HEK293T (cell line): ENCODE measurements around the gene MT1M.
"Not testable (repeated sequence)": the region's sequence is repeated elsewhere in the genome, so short reads cannot be mapped to it uniquely, and the experiment has no call there.

Experiments
- CTCF ChIA-PET: fragments of 350-600 bp; formaldehyde crosslinking; extraction: SDS; loops from one replicate; lab custom pipeline; 2021; ENCODE audit warnings: antibody characterized with exemption, inconsistent platforms; lab: Yijun Ruan, JAX
- POLR2A ChIA-PET: fragments of 350-600 bp; formaldehyde crosslinking; extraction: SDS; loops from one replicate; lab custom pipeline; 2020; ENCODE audit warnings: antibody characterized with exemption, inconsistent platforms; lab: Yijun Ruan, JAX
- DNase-seq: peaks from one replicate; pipeline ENCODE4 v3.0.0; 2012; ENCODE audit warnings: mixed read lengths; ENCODE audit errors: extremely low spot score
- ARNT ChIP-seq: fragments of 450-650 bp; IDR thresholded peaks from 2 replicates; pipeline ENCODE4 v1.6.1; 2017; ENCODE audit warnings: mild to moderate bottlenecking
- BHLHE40 ChIP-seq: fragments of 450-650 bp; IDR thresholded peaks from 2 replicates; pipeline ENCODE4 v1.6.1; 2016; ENCODE audit warnings: mild to moderate bottlenecking, moderate library complexity, borderline replicate concordance
- CTBP1 ChIP-seq: fragments of 450-650 bp; IDR thresholded peaks from 2 replicates; pipeline ENCODE4 v1.6.1; 2016; ENCODE audit warnings: borderline replicate concordance
- ELF4 ChIP-seq: fragments of 450-650 bp; IDR thresholded peaks from 2 replicates; pipeline ENCODE4 v1.6.1; 2017; ENCODE audit warnings: antibody characterized with exemption
- FOXA1 ChIP-seq: fragments of 450-650 bp; IDR thresholded peaks from 2 replicates; pipeline ENCODE4 v1.6.1; 2016; ENCODE audit warnings: mild to moderate bottlenecking
- FOXK2 ChIP-seq: fragments of 450-650 bp; IDR thresholded peaks from 2 replicates; pipeline ENCODE4 v1.6.1; 2016; ENCODE audit warnings: mild to moderate bottlenecking
- FOXM1 ChIP-seq: fragments of 450-650 bp; IDR thresholded peaks from 2 replicates; pipeline ENCODE4 v1.6.1; 2017; ENCODE audit warnings: mild to moderate bottlenecking, borderline replicate concordance
- HDGF ChIP-seq: fragments of 450-650 bp; IDR thresholded peaks from 2 replicates; pipeline ENCODE4 v1.6.1; 2017; ENCODE audit warnings: antibody characterized with exemption, borderline replicate concordance
- L3MBTL2 ChIP-seq: fragments of 450-650 bp; conservative IDR thresholded peaks from 2 replicates; pipeline ENCODE4 v1.6.1; 2016; ENCODE audit warnings: mild to moderate bottlenecking
- LEF1 ChIP-seq: fragments of 450-650 bp; IDR thresholded peaks from 2 replicates; pipeline ENCODE4 v1.6.1; 2017; ENCODE audit warnings: mild to moderate bottlenecking, borderline replicate concordance
- NFRKB ChIP-seq: fragments of 450-650 bp; IDR thresholded peaks from 2 replicates; pipeline ENCODE4 v1.6.1; 2016; ENCODE audit warnings: mild to moderate bottlenecking, moderate library complexity
- SP1 ChIP-seq: fragments of 450-650 bp; IDR thresholded peaks from 2 replicates; pipeline ENCODE4 v1.6.1; 2017
- SUZ12 ChIP-seq: fragments of 450-650 bp; IDR thresholded peaks from 2 replicates; pipeline ENCODE4 v1.6.1; 2016; ENCODE audit warnings: mild to moderate bottlenecking
- TARDBP ChIP-seq: fragments of 450-650 bp; IDR thresholded peaks from 2 replicates; pipeline ENCODE4 v1.6.1; 2016
- ZNF384 ChIP-seq: fragments of 450-650 bp; IDR thresholded peaks from 2 replicates; pipeline ENCODE4 v1.6.1; 2016
- TF ChIP-seq, protein P1 (sequence below): fragments of 450-650 bp; IDR thresholded peaks from 2 replicates; pipeline ENCODE4 v1.6.1; 2016

Gene MT1M

DNA sequence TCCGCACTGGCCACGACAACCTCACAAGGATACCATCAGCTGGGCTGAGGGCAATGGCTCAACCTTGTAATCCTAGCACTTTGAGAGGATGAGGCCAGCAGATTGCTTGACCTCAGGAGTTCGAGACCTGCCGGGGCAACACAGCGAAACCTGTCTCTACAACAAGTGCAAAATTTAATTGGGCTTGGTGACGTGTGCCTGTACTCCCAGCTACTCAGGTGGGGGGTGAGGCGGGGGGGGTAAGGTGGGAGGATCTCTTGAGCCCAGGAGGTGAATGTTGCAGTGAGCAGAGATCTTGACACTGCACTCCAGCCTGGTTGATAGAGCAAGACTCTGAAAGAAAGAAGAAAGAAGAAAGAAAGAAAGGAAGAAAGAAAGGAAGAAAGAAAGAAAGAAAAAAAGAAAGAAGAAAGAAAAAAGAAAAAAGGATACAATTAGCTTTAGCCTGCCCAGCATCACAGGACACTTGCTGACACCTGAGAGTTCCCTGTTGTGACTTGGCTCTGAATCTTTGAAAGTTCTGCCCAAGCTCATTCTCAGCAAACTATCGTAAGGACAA lies 12.0 kb upstream of the MT1M start:
- TF ChIP-seq FOXM1, result no peak
- ChIA-PET CTCF (no interaction called here), POLR2A (no interaction called here)
- DNase-seq, result no peak

DNA sequence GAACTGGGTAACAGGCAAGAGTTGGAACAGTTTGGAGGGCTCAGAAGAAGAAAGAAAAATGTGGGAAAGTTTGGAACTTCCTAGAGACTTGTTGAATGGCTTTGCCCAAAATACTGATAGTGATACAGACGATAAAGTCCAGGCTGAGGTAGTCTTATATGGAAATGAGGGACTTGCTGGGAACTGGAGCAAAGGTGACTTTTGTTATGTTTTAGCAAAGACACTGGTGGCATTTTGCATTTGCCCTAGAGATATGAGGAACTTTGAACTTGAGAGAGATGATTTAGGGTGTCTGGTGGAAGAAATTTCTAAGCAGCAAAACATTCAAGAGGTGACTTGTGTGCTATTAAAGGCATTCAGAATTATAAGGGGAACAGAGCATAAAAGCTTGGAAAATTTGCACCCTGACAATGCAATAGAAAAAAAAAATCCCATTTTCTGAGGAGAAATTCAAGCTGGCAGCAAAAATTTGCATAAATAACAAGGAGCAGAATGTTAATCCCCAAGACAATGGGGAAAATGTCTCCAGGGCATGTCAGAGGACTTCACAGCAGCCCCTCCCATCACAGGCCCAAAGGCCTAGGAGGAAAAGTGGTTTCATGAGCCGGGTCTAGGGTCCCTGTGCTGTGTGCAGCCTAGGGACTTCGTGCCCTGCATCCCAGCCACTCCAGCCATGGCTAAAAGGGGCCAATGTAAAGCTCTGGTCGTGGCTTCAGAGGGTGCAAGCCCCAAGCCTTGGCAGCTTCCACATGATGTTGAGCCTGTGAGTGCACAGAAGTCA lies 10.6 kb upstream of the MT1M start:
- CTCF ChIA-PET, POLR2A ChIA-PET, DNase-seq: not testable (repeated sequence)

DNA sequence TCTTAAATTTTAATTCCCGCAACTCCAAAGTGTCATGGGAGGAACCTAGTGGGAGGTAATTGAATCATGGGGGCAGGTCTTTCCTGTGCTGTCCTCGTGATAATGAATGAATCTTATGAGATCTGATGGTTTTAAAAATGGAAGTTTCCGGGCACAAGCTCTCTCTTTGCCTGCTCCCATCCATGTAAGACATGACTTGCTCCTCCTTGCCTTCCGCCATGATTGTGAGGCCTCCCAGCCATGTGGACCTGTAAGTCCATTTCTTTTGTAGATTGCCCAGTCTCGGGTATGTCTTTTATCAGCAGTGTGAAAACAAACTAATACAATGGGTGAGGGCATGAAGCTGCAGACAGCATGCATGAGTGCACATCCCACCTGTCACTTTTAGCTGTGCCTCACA lies 9.3 kb upstream of the MT1M start:
- not testable (repeated sequence) for DNase-seq
- CTCF ChIA-PET, result interaction anchor here (1.4 kb wide), 1 partner anchor 23 kb away, joined by 5 read pairs; no protein-coding TSS in a partner anchor
- POLR2A ChIA-PET, result interaction anchor here (1.4 kb wide), 1 partner anchor 15 kb away, joined by 6 read pairs; the partner anchor contains the start of gene MT2A

DNA sequence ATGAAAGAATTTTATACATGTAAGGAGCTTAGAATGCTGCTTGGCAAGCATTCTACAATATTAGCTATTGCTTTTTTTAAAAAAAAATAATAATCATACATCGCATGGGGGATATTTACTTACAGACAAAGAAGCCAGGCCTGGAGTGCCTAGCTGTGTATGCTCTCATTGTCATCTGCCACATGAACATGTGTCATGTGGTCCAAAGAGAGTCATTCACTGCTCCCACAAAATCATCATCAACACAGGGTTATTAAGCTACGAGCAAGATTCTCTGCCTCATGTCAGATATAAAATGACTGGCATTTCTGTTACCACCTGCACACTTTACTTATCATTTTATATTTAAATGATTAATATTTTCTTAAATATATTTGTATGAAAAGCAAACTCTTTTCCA lies 8.8 kb upstream of the MT1M start:
- ChIA-PET POLR2A (interaction anchor here (1.4 kb wide), 1 partner anchor 15 kb away, joined by 6 read pairs; the partner anchor contains the start of gene MT2A), CTCF (interaction anchor here (1.4 kb wide), 1 partner anchor 23 kb away, joined by 5 read pairs; no protein-coding TSS in a partner anchor)
- TF ChIP-seq CTBP1, result no peak
- no peak for TF ChIP-seq BHLHE40
- TF ChIP-seq, protein P1, sequence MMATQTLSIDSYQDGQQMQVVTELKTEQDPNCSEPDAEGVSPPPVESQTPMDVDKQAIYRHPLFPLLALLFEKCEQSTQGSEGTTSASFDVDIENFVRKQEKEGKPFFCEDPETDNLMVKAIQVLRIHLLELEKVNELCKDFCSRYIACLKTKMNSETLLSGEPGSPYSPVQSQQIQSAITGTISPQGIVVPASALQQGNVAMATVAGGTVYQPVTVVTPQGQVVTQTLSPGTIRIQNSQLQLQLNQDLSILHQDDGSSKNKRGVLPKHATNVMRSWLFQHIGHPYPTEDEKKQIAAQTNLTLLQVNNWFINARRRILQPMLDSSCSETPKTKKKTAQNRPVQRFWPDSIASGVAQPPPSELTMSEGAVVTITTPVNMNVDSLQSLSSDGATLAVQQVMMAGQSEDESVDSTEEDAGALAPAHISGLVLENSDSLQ, result no peak
- no peak for TF ChIP-seq L3MBTL2
- TF ChIP-seq SUZ12, result no peak
- no peak for TF ChIP-seq SP1
- no peak for TF ChIP-seq LEF1
- DNase-seq, result no peak

DNA sequence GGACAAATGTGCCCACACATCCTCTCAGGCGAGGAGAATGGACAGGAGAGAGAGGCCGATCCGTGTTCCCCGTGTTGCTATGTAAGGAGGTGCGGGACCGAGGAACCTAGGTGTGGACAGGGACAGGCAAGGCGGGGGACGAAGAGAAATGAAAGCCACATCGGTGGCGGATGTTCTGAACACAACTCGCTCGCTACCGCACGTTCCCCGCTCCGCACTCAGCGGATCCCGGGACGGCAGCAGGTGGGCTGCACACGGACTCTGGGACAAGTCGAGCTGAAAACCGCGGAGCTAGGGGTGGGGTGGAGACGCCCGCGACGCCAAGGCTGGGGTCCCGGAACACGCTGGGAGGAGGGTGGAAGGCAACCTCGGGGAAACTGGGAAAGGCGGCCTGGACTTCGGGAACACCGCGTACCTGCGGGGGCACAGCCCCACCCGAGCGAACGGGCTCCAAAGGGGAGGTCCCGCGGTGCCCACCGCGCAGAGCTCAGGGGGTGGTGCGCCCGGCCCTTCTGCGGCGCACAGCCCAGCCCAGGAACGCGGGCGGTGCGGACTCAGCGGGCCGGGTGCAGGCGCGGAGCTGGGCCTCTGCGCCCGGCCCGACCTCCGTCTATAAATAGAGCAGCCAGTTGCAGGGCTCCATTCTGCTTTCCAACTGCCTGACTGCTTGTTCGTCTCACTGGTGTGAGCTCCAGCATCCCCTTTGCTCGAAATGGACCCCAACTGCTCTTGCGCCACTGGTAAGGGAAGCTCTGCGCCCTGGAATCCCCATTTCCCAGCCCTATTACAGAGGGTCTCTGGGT lies 7.1 kb upstream of the MT1M start, which contains the start of gene MT1E:
Gene MT1E (plus strand): TSS at position 642 of the 803 bp plus-strand sequence. CDS start 71 bp downstream, at position 713.
- ChIA-PET POLR2A (no interaction called here), CTCF (interaction anchor here (0.7 kb wide), 1 partner anchor 19 kb away, joined by 3 read pairs; no protein-coding TSS in a partner anchor)
- no peak for TF ChIP-seq LEF1
- no peak for TF ChIP-seq ARNT
- TF ChIP-seq ELF4, result no peak
- TF ChIP-seq HDGF, result no peak
- no peak for TF ChIP-seq FOXA1
- no peak for TF ChIP-seq CTBP1
- no peak for TF ChIP-seq ZNF384
- TF ChIP-seq TARDBP, result no peak
- no peak for TF ChIP-seq SUZ12
- no peak for TF ChIP-seq NFRKB
- DNase-seq, result no peak

DNA sequence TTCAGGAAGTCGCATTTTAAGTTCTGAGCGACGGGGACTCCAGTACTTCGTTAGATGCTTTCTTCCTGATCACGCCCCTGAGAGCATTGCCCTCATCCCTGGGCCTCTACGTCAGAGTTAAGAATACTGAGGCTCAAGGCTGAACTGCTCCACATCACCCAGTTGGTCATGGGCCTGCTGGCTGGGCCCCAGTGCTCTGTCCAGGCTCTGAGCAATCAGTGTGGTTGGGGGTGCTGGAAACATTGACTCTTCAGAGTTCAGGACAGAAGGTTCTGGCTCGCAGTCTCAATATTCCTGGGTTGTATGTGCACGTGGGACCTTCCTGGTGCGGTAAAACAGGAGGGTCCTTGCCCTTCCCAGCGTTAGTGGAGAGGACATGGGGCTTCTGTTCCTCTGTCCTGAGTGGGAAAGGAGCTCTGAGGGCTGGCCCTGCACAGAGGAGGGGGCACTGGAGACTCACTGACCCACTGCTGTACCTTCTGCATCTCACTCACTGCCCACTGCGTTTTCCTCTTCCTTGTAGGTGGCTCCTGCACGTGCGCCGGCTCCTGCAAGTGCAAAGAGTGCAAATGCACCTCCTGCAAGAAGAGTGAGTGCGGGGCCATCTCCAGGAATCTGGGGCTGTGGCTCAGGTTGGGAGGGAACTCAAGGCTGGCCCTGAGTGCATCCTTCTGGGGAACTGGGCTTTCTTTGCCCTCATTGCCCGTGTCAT lies 6.4 kb upstream of the MT1M start:
- ChIA-PET POLR2A (no interaction called here), CTCF (interaction anchor here (0.7 kb wide), 1 partner anchor 20 kb away, joined by 3 read pairs; no protein-coding TSS in a partner anchor)
- no peak for DNase-seq
- TF ChIP-seq CTBP1 (no peak), SUZ12 (no peak), LEF1 (no peak), FOXK2 (no peak), BHLHE40 (no peak), NFRKB (no peak), HDGF (no peak), ARNT (no peak), L3MBTL2 (no peak), FOXM1 (no peak), ELF4 (no peak), TARDBP (no peak), SP1 (no peak), ZNF384 (no peak), FOXA1 (no peak)
- TF ChIP-seq, protein P1, result no peak

DNA sequence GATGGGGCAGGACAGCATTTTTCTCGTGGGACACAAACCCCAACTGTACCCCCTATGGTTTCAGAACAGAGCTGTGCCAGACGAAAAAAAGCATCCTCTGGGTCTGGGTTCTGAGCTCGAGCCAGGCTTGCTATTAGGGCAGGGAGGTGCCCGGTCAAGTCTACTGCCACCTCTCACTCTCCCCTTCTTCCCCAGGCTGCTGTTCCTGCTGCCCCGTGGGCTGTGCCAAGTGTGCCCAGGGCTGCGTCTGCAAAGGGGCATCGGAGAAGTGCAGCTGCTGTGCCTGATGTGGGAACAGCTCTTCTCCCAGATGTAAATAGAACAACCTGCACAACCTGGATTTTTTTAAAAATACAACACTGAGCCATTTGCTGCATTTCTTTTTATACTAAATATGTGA lies 5.8 kb upstream of the MT1M start:
- CTCF ChIA-PET, result no interaction called here
- TF ChIP-seq TARDBP (no peak), FOXM1 (no peak), ARNT (no peak), ELF4 (no peak), NFRKB (no peak), L3MBTL2 (no peak), BHLHE40 (no peak), FOXK2 (no peak), CTBP1 (no peak), SUZ12 (no peak), LEF1 (no peak), SP1 (no peak)
- POLR2A ChIA-PET, result no interaction called here

More for the DNA sequence above, 5.8 kb upstream of the MT1M start:
- no peak for DNase-seq
